PC-3 (cell line): ENCODE data around the gene GPA33. TPM values are rescaled to one million over a fixed set of nuclear protein-coding genes. Genes with fewer than 3 reads are reported as not detected.

Experiments used
- ATAC-seq: fragments of 200-7000 bp; cut with Tn5 transposase; 2 replicates; pipeline ENCODE4 v1.9.1; 2020; ENCODE audit warnings: mild to moderate bottlenecking, moderate library complexity
- BruUV-seq: library from RNA; stranded (reverse); fragments of 400-500 nt; replicated peaks from 2 replicates; lab custom pipeline; 2021; lab: Mats Ljungman, UMichigan
- CTCF ChIA-PET: fragments of 300-600 bp; sonication (Branson Sonifier 250); formaldehyde crosslinking; loops from one replicate; lab custom pipeline; 2022; ENCODE audit warnings: antibody characterized with exemption; lab: Charles Lee
- POLR2A ChIA-PET: fragments of 300-600 bp; sonication (Branson Sonifier 250); formaldehyde crosslinking; loops from one replicate; lab custom pipeline; 2022; ENCODE audit warnings: antibody characterized with exemption; ENCODE audit not compliant: unreplicated experiment; lab: Charles Lee
- DNase-seq: peaks from one replicate; pipeline ENCODE4 v3.0.0-alpha.2; 2015
- H2AFZ ChIP-seq: fragments of 300-600 bp; sonication (generic); 2 replicates; pipeline ENCODE4 v1.6.0; 2016; ENCODE audit warnings: antibody characterized with exemption, low read length
- H3F3A ChIP-seq: fragments of 300-600 bp; sonication (generic); one replicate; pipeline ENCODE4 v1.6.0; 2017; ENCODE audit warnings: antibody characterized with exemption, low read length, control low read depth, mild to moderate bottlenecking; ENCODE audit not compliant: unreplicated experiment
- H3K27ac ChIP-seq: fragments of 300-600 bp; sonication (generic); 2 replicates; pipeline ENCODE4 v1.5.1; 2016; ENCODE audit warnings: mild to moderate bottlenecking, low read length
- H3K27me3 ChIP-seq: fragments of 300-600 bp; sonication (generic); 2 replicates; pipeline ENCODE4 v1.6.1; 2016; ENCODE audit warnings: low read length, mixed read lengths
- H3K36me3 ChIP-seq: fragments of 300-600 bp; sonication (generic); 2 replicates; pipeline ENCODE4 v1.6.1; 2016; ENCODE audit warnings: low read depth, mixed run types, low read length, mixed read lengths
- H3K4me1 ChIP-seq: fragments of 300-600 bp; sonication (generic); 2 replicates; pipeline ENCODE4 v1.5.1; 2016; ENCODE audit warnings: low read length; ENCODE audit not compliant: insufficient read depth
- H3K4me2 ChIP-seq: fragments of 300-600 bp; sonication (generic); 2 replicates; pipeline ENCODE4 v1.6.0; 2016; ENCODE audit warnings: low read length
- H3K4me3 ChIP-seq: fragments of 300-600 bp; sonication (generic); 2 replicates; pipeline ENCODE4 v1.5.1; 2016; ENCODE audit warnings: mild to moderate bottlenecking, low read length, mixed read lengths
- H3K79me2 ChIP-seq: fragments of 300-600 bp; sonication (generic); 2 replicates; pipeline ENCODE4 v1.6.1; 2017; ENCODE audit warnings: low read length, mixed read lengths
- H3K9ac ChIP-seq: fragments of 300-600 bp; sonication (generic); 2 replicates; pipeline ENCODE4 v1.6.0; 2016; ENCODE audit warnings: mild to moderate bottlenecking, low read length
- H3K9me2 ChIP-seq: fragments of 300-600 bp; sonication (generic); replicated peaks from 2 replicates; pipeline ENCODE4 v1.6.1; 2016; ENCODE audit warnings: mixed run types, low read length, mixed read lengths
- H3K9me3 ChIP-seq: fragments of 300-600 bp; sonication (generic); 2 replicates; pipeline ENCODE4 v1.6.1; 2016; ENCODE audit warnings: low read length, mixed read lengths
- H4K20me1 ChIP-seq: fragments of 300-600 bp; sonication (generic); 2 replicates; pipeline ENCODE4 v1.6.1; 2016; ENCODE audit warnings: low read length, mixed read lengths
- CTCF ChIP-seq: fragments of 300-600 bp; sonication (generic); conservative IDR thresholded peaks from 2 replicates; pipeline ENCODE4 v1.5.1; 2017; ENCODE audit warnings: antibody characterized with exemption, low read depth, mild to moderate bottlenecking, low read length
- EZH2 ChIP-seq: fragments of 300-600 bp; sonication (generic); IDR thresholded peaks from one replicate; pipeline ENCODE4 v1.6.1; 2017; ENCODE audit warnings: antibody characterized with exemption, mild to moderate bottlenecking, low read length; ENCODE audit not compliant: unreplicated experiment
- EZH2phosphoT487 ChIP-seq: fragments of 300-600 bp; sonication (generic); IDR thresholded peaks from 2 replicates; pipeline ENCODE4 v1.6.1; 2018; ENCODE audit warnings: mild to moderate bottlenecking, antibody characterized with exemption, low read length, borderline replicate concordance
- intact Hi-C: fragments of 100-400 bp; cut with micrococcal nuclease; formaldehyde crosslinking; loops from 2 replicates; pipeline ENCODE4 v1.9.0; 2023
- total RNA-seq: library from RNA; depleted of rRNA; stranded (reverse); fragments of >200 nt; gene quantifications from 2 replicates; pipeline ENCODE4 v1.2.3, GENCODE V29; 2014

The GPA33 gene
- total RNA-seq, 1 experiment from 2014 or later, result 0.04 TPM

GRCh38 chr1:167136191-167136614 lies 46.0 kb upstream of the GPA33 start:
- intact Hi-C loops, result no loop called here
- ATAC-seq (peak; percentile 71), DNase-seq (peak; percentile 65)
- H3K9me3 ChIP-seq, result no peaks in the 10 kb centered on the region
- ChIA-PET CTCF (no interaction called here), POLR2A (no interaction called here)
- H3K27ac ChIP-seq, result no peak overlapping the region
- peak overlapping the region; percentile 66 for H2AFZ ChIP-seq
- no peak for TF ChIP-seq EZH2
- no peak for TF ChIP-seq CTCF
- no peak for TF ChIP-seq EZH2phosphoT487
- H3K4me1 ChIP-seq, result peaks cover 9% of the 10 kb centered on the region
- H3K9me2 ChIP-seq, result no peaks in the 10 kb centered on the region
- BruUV-seq, result no TSS peak
- H3K9ac ChIP-seq, result no peak overlapping the region
- no peaks in the 10 kb centered on the region for H3K27me3 ChIP-seq
- H3F3A ChIP-seq, result no peaks in the 10 kb centered on the region
- H4K20me1 ChIP-seq, result no peaks in the 10 kb centered on the region
- H3K4me2 ChIP-seq, result peak overlapping the region; percentile 24; the same call in 1 of the 2 replicates
- H3K4me3 ChIP-seq, result no peak overlapping the region
- no peaks in the 10 kb centered on the region for H3K36me3 ChIP-seq
- no peaks in the 10 kb centered on the region for H3K79me2 ChIP-seq

GRCh38 chr1:167135281-167135840 lies 45.2 kb upstream of the GPA33 start:
- CTCF ChIA-PET, result no interaction called here

More at GRCh38 chr1:167135281-167135840, 45.2 kb upstream of the GPA33 start:
- H3K9ac ChIP-seq, result no peak overlapping the region
- no peaks in the 10 kb centered on the region for H3F3A ChIP-seq
- H3K9me3 ChIP-seq, result no peaks in the 10 kb centered on the region
- H3K36me3 ChIP-seq, result no peaks in the 10 kb centered on the region
- no peak for TF ChIP-seq EZH2
- TF ChIP-seq CTCF, result no peak
- no peak for TF ChIP-seq EZH2phosphoT487
- POLR2A ChIA-PET, result no interaction called here
- ATAC-seq (no peak), DNase-seq (no peak)
- no peaks in the 10 kb centered on the region for H3K9me2 ChIP-seq
- no peaks in the 10 kb centered on the region for H4K20me1 ChIP-seq
- H3K4me3 ChIP-seq, result no peak overlapping the region
- no peaks in the 10 kb centered on the region for H3K27me3 ChIP-seq
- peaks cover 9% of the 10 kb centered on the region for H3K4me1 ChIP-seq
- intact Hi-C loops, result no loop called here
- H3K4me2 ChIP-seq, result no peak overlapping the region
- no peak overlapping the region for H2AFZ ChIP-seq
- BruUV-seq, result no TSS peak
- no peaks in the 10 kb centered on the region for H3K79me2 ChIP-seq
- H3K27ac ChIP-seq, result no peak overlapping the region
